ENCODE data around the gene INPP5D. TPM values are rescaled to one million over a fixed set of nuclear protein-coding genes. Genes with fewer than 3 reads are reported as not detected.

The INPP5D gene
- total and polyA plus RNA-seq, 2 donors (not counting 1 experiment from before 2014, with no cell fraction given): 152 to 444 TPM

GRCh38 chr2:233221378-233222063, 161.4 kb downstream of the INPP5D start:
- 96% methylated on average over 2 of the region's 2 CpGs for WGBS (ENCODE audit: insufficient coverage)
- H3K27ac ChIP-seq (ENCODE audit: low read length in 2 of 2): no peak overlapping the region

More at GRCh38 chr2:233221378-233222063, 161.4 kb downstream of the INPP5D start:
- DNase-seq (no peak), ATAC-seq (ENCODE audit: low read depth) (no peak)
- POLR2A ChIA-PET: no interaction called here
- H3K9ac ChIP-seq (ENCODE audit: low read length): no peak overlapping the region
- peaks cover 0 to 6% of the 10 kb centered on the region in 2 donors for H3K4me1 ChIP-seq (ENCODE audit: control insufficient read depth in 2 of 2, insufficient read depth in 2 of 2, low read length in 2 of 2)
- Mint-ChIP-seq H3K9me3 (ENCODE audit: insufficient read depth) (no peaks in the 10 kb centered on the region), H3K4me3 (no peak overlapping the region), H3K4me1 (peaks cover 9% of the 10 kb centered on the region), H3K27me3 (no peaks in the 10 kb centered on the region), H3K27ac (peak overlapping the region; percentile 17)
- H3K9me3 ChIP-seq (ENCODE audit: control extremely low read depth in 1 of 3, control insufficient read depth in 2 of 3, insufficient read depth in 1 of 3, low read length in 2 of 3): no peaks in the 10 kb centered on the region
- no peak overlapping the region for H3K4me3 ChIP-seq (ENCODE audit: control extremely low read depth in 1 of 5, extremely low read depth in 1 of 5, insufficient read depth in 1 of 5, low read depth in 2 of 5, low read length in 4 of 5)
- intact Hi-C loops (cut with micrococcal nuclease): no loop called here
- no peak overlapping the region for H2AFZ ChIP-seq (ENCODE audit: insufficient read depth, low read depth, low read length, poor library complexity, severe bottlenecking)
- H3K4me2 ChIP-seq (replicated peaks; ENCODE audit: low read depth, low read length, poor library complexity, severe bottlenecking): no peak overlapping the region
- H3K79me2 ChIP-seq (ENCODE audit: control insufficient read depth, insufficient read depth, low read length): no peaks in the 10 kb centered on the region
- CTCF ChIA-PET: no interaction called here
- no peaks in the 10 kb centered on the region for H4K20me1 ChIP-seq (ENCODE audit: control insufficient read depth, insufficient read depth, low read length, poor library complexity, severe bottlenecking)
- TF ChIP-seq EZH2 (IDR thresholded peaks at IDR 0.05; ENCODE audit: borderline replicate concordance, insufficient read depth, low read depth, low read length, poor library complexity, severe bottlenecking): no peak
- TF ChIP-seq, protein P1, sequence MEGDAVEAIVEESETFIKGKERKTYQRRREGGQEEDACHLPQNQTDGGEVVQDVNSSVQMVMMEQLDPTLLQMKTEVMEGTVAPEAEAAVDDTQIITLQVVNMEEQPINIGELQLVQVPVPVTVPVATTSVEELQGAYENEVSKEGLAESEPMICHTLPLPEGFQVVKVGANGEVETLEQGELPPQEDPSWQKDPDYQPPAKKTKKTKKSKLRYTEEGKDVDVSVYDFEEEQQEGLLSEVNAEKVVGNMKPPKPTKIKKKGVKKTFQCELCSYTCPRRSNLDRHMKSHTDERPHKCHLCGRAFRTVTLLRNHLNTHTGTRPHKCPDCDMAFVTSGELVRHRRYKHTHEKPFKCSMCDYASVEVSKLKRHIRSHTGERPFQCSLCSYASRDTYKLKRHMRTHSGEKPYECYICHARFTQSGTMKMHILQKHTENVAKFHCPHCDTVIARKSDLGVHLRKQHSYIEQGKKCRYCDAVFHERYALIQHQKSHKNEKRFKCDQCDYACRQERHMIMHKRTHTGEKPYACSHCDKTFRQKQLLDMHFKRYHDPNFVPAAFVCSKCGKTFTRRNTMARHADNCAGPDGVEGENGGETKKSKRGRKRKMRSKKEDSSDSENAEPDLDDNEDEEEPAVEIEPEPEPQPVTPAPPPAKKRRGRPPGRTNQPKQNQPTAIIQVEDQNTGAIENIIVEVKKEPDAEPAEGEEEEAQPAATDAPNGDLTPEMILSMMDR (IDR thresholded peaks at IDR 0.05): no peak
- H3K36me3 ChIP-seq (replicated peaks in 1 of 2; ENCODE audit: control extremely low read depth in 1 of 2, control insufficient read depth in 1 of 2, extremely low read depth in 1 of 2, insufficient read depth in 2 of 2, low read length in 1 of 2): no peaks in the 10 kb centered on the region
- H3K27me3 ChIP-seq (replicated peaks in 1 of 4; ENCODE audit: control extremely low read depth in 1 of 4, control insufficient read depth in 3 of 4, insufficient read depth in 4 of 4, low read length in 3 of 4): no peaks in the 10 kb centered on the region
